ENCODE results near the gene ARHGAP4. TPM values are rescaled to one million over a fixed set of nuclear protein-coding genes. Genes with fewer than 3 reads are reported as not detected.

Gene ARHGAP4
- total and polyA plus RNA-seq, 7 donors, result 5.1 to 8.0 (median 6.8) TPM

- Histone ChIP-seq H3K36me3 (ENCODE audit: insufficient read depth in 1 of 2, low read depth in 1 of 2) (no peaks in the 10 kb centered on the region), H3K9me3 (no peaks in the 10 kb centered on the region), H3K4me3 (peak overlapping the region; percentile 80), H3K27ac (peak overlapping the region; percentile 97), H3K4me1 (peaks cover 45% of the 10 kb centered on the region), H3K27me3 (ENCODE audit: insufficient read depth in 3 of 3, low read length in 2 of 3) (no peaks in the 10 kb centered on the region)
- DNase-seq (peak in 1 of 2 donors; percentile 78), ATAC-seq (peak; percentile 7 to 29 (median 14))
- intact Hi-C loops (cut with DNase I), result loop anchor here in 1 of 2 donors (5.0 kb wide), 1 partner anchor 42 kb away; no protein-coding TSS in a partner anchor
- WGBS, 3 donors, result 0 to 10% (median 0%) methylated on average over 26 to 49 of the region's 49 CpGs
- TF ChIP-seq CTCF (IDR thresholded peaks at IDR 0.05), result no peak
Observed at GRCh38 chrX:153970357-153971123, 44.5 kb upstream of the ARHGAP4 start.

- Histone ChIP-seq H3K4me1 (peaks cover 50% of the 10 kb centered on the region), H3K4me3 (peak overlapping the region; percentile 80), H3K36me3 (ENCODE audit: insufficient read depth in 1 of 2, low read depth in 1 of 2) (no peaks in the 10 kb centered on the region), H3K27ac (peak overlapping the region; percentile 86), H3K27me3 (ENCODE audit: insufficient read depth in 3 of 3, low read length in 2 of 3) (no peaks in the 10 kb centered on the region), H3K9me3 (no peaks in the 10 kb centered on the region)
- intact Hi-C loops (cut with DNase I), result loop anchor here in 1 of 2 donors (5.0 kb wide), 2 partner anchors 42 to 188 kb away; partner anchors contain the start of gene SRPK3
- TF ChIP-seq CTCF (IDR thresholded peaks at IDR 0.05), result no peak
- no peak for ATAC-seq
- peak in 1 of 2 donors; percentile 72 for DNase-seq
- WGBS, 3 donors, result 2 to 21% (median 6%) methylated on average over 17 to 26 of the region's 26 CpGs
Observed at GRCh38 chrX:153969904-153970356, 43.9 kb upstream of the ARHGAP4 start.

GRCh38 chrX:153969125-153969903 lies 43.2 kb upstream of the ARHGAP4 start:
- WGBS, 3 donors, result 8 to 36% (median 14%) methylated on average over 20 to 25 of the region's 25 CpGs
- peaks cover 0 to 2% of the 10 kb centered on the region in 2 donors for H3K36me3 ChIP-seq (ENCODE audit: insufficient read depth in 1 of 2, low read depth in 1 of 2)
- H3K27me3 ChIP-seq (ENCODE audit: insufficient read depth in 3 of 3, low read length in 2 of 3), result no peaks in the 10 kb centered on the region
- no peak for TF ChIP-seq CTCF (IDR thresholded peaks at IDR 0.05)
- peak overlapping the region; percentile 80 for H3K4me3 ChIP-seq
- no peaks in the 10 kb centered on the region for H3K9me3 ChIP-seq
- H3K4me1 ChIP-seq, result peaks cover 56% of the 10 kb centered on the region
- DNase-seq (no peak), ATAC-seq (no peak)
- H3K27ac ChIP-seq, result peak overlapping the region; percentile 86
- intact Hi-C loops (cut with DNase I), result loop anchor here in 1 of 2 donors (5.0 kb wide), 1 partner anchor 187 kb away; the partner anchor contains the start of gene SRPK3

- Histone ChIP-seq H3K9me3 (no peaks in the 10 kb centered on the region), H3K4me3 (peak overlapping the region; percentile 80), H3K27ac (peak overlapping the region; percentile 86), H3K27me3 (ENCODE audit: insufficient read depth in 3 of 3, low read length in 2 of 3) (no peaks in the 10 kb centered on the region), H3K36me3 (ENCODE audit: insufficient read depth in 1 of 2, low read depth in 1 of 2) (peaks cover 0 to 8% of the 10 kb centered on the region in 2 donors), H3K4me1 (peaks cover 51% of the 10 kb centered on the region)
- 11 to 50% (median 17%) methylated on average over 12 of the region's 12 CpGs for WGBS, 3 donors
- peak; percentile 59 to 75 for DNase-seq
- intact Hi-C loops (cut with DNase I), result loop anchor here in 1 of 2 donors (5.0 kb wide), 1 partner anchor 186 kb away; the partner anchor contains the start of gene SRPK3
- ATAC-seq, result peak in 3 of 4 donors; percentile 25 to 38 (median 28)
- TF ChIP-seq CTCF (IDR thresholded peaks at IDR 0.05), result no peak
Observed at GRCh38 chrX:153968754-153969124, 42.7 kb upstream of the ARHGAP4 start.
